Ascending aorta (tissue), 2 donors: ENCODE results near the gene P4HB. TPM values are rescaled to one million over a fixed set of nuclear protein-coding genes. Genes with fewer than 3 reads are reported as not detected.
A peak's percentile ranks its signal among the peaks of the same experiment; 100 is the strongest.

Experiments
- DNase-seq, 2 donors: peaks; one replicate each; pipeline ENCODE4 v3.0.0-alpha.2; 2019; ENCODE audit warnings: low spot score in 2 of 2
- H3K27ac ChIP-seq, 2 donors: fragments of 200-600 bp; sonication (generic); one replicate each; pipeline ENCODE4 v1.5.1; 2016 to 2017; ENCODE audit warnings: mild to moderate bottlenecking in 1 of 2
- H3K27me3 ChIP-seq: fragments of 200-600 bp; sonication (generic); one replicate; pipeline ENCODE4 v1.5.1; 2017
- H3K36me3 ChIP-seq, 2 donors: fragments of 200-600 bp; sonication (generic); one replicate each; pipeline ENCODE4 v1.5.1; 2016
- H3K4me1 ChIP-seq, 2 donors: fragments of 200-600 bp; sonication (generic); one replicate each; pipeline ENCODE4 v1.5.1; 2016 to 2017; ENCODE audit warnings: mild to moderate bottlenecking in 1 of 2
- H3K4me3 ChIP-seq, 2 donors: fragments of 200-600 bp; sonication (generic); one replicate each; pipeline ENCODE4 v1.5.1; 2016 to 2017; ENCODE audit warnings: mild to moderate bottlenecking in 1 of 2
- H3K9me3 ChIP-seq, 2 donors: fragments of 200-600 bp; sonication (generic); one replicate each; pipeline ENCODE4 v1.5.1; 2016
- intact Hi-C: fragments of 100-400 bp; cut with DNase I; formaldehyde crosslinking; loops from one replicate; pipeline ENCODE4 v1.15.1; 2023
- total RNA-seq: library from RNA; depleted of rRNA; stranded (reverse); fragments of >200 nt; gene quantifications from one replicate; pipeline ENCODE4 v1.1.0, GENCODE V29; 2016
- TF ChIP-seq, protein P1 (sequence below), 3 experiments: fragments of 200-600 bp in 2 of 3; fragments of 450-650 bp in 1 of 3; sonication (generic) in 2 of 3; IDR thresholded peaks; one replicate each; pipeline ENCODE4 v1.5.1; 2016 to 2019; ENCODE audit warnings: antibody characterized with exemption in 3 of 3, mild to moderate bottlenecking in 1 of 3, moderate library complexity in 1 of 3

The P4HB gene
- total RNA-seq, 1 donor from 2014 or later = 670 TPM

DNA sequence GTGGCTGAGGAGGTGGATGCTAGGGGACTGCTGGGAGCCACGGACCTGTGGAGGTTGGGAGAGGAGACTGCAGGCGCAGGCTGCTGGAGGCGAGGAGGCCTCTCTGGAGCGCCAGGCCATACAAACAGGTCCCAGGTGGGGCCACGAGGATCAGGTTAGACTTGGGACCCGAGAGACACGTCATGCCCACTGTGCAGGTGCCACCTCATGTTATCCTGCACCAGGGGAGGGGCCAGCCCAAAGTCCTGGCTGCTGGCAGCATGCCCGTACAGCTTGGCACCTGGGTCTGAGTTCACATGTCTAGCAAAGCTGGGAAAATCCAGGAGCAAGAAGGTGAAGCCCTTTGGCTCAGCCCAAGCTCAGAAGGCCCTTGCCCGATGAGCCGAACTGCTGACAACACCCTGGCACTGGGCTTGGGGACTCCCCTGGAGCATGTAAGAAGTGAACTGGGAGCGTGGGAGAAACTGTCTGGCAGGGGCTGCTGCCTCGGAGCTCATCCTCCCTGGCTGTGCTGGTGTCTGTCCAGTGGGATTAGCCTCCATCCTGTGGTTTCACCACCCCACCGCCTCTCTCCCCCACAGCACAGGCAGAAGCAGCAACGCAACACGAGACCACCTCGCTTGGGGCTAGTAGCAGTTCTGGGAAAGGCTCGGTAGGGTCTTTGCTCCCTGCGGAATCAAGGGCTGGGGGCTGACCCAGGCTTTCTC is 5.6 kb upstream of the P4HB start:
- Histone ChIP-seq H3K4me1 (peaks cover 15 to 37% of the 10 kb centered on the region in 2 donors), H3K36me3 (peaks cover 22 to 45% of the 10 kb centered on the region in 2 donors), H3K27me3 (no peaks in the 10 kb centered on the region), H3K27ac (peak overlapping the region; percentile 96 to 99), H3K9me3 (no peaks in the 10 kb centered on the region), H3K4me3 (no peak overlapping the region)
- intact Hi-C loops = loop anchor here (10.0 kb wide), 1 partner anchor 351 kb away; the partner anchor contains the start of gene ACTG1
- TF ChIP-seq, protein P1, sequence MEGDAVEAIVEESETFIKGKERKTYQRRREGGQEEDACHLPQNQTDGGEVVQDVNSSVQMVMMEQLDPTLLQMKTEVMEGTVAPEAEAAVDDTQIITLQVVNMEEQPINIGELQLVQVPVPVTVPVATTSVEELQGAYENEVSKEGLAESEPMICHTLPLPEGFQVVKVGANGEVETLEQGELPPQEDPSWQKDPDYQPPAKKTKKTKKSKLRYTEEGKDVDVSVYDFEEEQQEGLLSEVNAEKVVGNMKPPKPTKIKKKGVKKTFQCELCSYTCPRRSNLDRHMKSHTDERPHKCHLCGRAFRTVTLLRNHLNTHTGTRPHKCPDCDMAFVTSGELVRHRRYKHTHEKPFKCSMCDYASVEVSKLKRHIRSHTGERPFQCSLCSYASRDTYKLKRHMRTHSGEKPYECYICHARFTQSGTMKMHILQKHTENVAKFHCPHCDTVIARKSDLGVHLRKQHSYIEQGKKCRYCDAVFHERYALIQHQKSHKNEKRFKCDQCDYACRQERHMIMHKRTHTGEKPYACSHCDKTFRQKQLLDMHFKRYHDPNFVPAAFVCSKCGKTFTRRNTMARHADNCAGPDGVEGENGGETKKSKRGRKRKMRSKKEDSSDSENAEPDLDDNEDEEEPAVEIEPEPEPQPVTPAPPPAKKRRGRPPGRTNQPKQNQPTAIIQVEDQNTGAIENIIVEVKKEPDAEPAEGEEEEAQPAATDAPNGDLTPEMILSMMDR (IDR thresholded peaks at IDR 0.05) = no peak
- no peak for DNase-seq

DNA sequence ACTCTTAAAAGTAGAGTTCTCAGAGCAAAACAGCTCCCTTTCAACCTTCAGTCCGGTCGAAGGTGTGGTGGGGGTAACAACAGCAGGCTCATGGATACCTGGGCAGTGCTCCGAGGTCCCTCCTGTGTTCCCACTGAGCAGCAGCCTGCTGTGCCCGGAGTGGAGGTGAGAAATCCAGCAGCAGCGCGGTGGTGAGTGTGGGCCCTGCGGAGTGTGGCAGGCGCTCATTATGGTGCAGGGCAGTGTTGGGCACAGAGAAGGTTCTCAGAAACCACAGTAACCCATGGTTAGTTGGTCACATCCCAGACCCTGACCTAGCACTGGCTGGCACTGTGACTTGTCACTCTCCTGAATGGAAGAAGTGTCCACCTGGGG is 5.0 kb upstream of the P4HB start:
- H3K4me1 ChIP-seq = peaks cover 15 to 37% of the 10 kb centered on the region in 2 donors
- H3K27ac ChIP-seq = no peak overlapping the region
- TF ChIP-seq, protein P1 (IDR thresholded peaks at IDR 0.05) = no peak
- H3K27me3 ChIP-seq = no peaks in the 10 kb centered on the region
- DNase-seq = no peak
- peaks cover 22 to 45% of the 10 kb centered on the region in 2 donors for H3K36me3 ChIP-seq
- no peaks in the 10 kb centered on the region for H3K9me3 ChIP-seq
- intact Hi-C loops = loop anchor here (10.0 kb wide), 1 partner anchor 351 kb away; the partner anchor contains the start of gene ACTG1
- H3K4me3 ChIP-seq = no peak overlapping the region

DNA sequence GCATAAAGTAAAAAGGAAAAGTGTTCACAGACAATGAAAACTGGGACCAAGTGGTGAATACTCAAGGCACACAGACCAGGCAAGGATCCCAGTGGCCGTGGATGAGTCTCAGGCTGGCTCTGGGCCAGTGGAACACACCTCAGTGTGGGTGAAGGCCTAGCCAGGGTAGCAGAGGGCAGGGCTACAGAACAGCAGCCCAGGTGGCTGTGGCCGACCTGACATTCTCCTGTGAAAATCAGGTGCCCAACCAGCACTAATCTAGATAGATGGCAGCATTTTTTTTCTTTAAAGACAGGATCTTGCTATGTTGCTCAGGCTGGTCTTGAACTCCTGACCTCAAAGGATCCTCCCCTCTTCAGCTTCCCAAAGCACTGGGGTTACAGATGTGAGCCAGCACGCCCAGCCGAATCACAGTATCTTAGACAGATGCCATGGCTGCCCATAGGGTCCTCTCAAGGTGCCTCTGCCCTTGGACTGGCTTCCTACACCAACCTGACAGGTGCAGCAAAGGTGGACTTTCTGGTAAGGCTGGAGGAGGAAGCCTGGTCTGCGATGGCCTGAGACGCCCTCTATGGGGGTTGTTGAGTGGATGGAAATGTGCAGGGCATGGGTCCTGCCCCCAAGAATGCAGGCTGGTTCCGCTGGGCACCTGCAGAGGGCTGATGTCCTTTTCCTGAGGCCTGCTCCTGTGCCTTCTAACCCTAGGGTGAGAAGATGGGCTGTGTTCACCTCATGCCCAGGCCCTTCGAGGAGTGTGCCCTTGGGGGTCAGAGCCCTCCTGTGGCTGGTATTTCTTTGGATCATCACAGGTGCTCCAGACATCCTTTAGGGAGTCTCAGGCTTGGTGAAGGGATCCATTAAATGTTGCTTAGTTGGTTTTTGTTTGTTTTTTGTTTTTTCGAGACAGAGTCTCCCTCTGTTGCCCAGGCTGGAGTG is 3.8 kb upstream of the P4HB start:
- H3K9me3 ChIP-seq = no peaks in the 10 kb centered on the region
- H3K36me3 ChIP-seq = peaks cover 15 to 39% of the 10 kb centered on the region in 2 donors
- H3K4me1 ChIP-seq = peaks cover 6 to 29% of the 10 kb centered on the region in 2 donors
- H3K27ac ChIP-seq = no peak overlapping the region
- H3K4me3 ChIP-seq = no peak overlapping the region
- TF ChIP-seq, protein P1 (IDR thresholded peaks at IDR 0.05) = no peak
- DNase-seq = no peak
- no peaks in the 10 kb centered on the region for H3K27me3 ChIP-seq
- intact Hi-C loops = loop anchor here (10.0 kb wide), 1 partner anchor 349 kb away; the partner anchor contains the start of gene ACTG1

DNA sequence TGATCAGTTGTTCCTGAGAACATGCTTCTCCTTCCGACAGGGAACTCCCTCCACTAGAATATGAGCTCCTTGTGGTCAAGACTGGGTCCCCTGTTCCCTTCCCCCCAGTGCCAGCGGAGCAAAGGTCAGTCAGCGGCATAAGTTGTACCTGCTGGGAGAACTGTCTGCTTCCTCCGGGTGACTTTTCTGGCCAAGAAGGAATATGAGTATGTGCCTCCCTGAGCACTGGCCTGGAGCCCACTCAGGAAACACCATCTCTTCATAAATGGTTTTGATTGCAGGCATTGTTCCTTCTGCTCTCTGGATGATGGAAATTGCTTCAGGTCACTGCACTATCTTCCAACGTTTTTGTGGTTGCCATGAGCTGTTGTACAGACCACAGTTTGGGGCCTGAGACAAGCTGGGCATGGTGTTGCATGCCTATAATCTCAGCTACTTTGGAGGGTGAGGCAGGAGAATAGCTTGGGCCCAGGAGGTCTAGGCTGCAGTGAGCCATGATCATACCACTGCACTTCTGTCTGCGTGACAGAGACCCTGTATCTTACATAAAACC is 2.9 kb upstream of the P4HB start:
- no peak overlapping the region for H3K27ac ChIP-seq
- TF ChIP-seq, protein P1 (IDR thresholded peaks at IDR 0.05) = no peak
- H3K9me3 ChIP-seq = no peaks in the 10 kb centered on the region
- H3K27me3 ChIP-seq = no peaks in the 10 kb centered on the region
- peaks cover 12 to 39% of the 10 kb centered on the region in 2 donors for H3K36me3 ChIP-seq
- no peak for DNase-seq
- peaks cover 10 to 30% of the 10 kb centered on the region in 2 donors for H3K4me1 ChIP-seq
- intact Hi-C loops = loop anchor here (10.0 kb wide), 1 partner anchor 348 kb away; the partner anchor contains the start of gene ACTG1
- no peak overlapping the region for H3K4me3 ChIP-seq
